ENCODE measurements around the gene RNU5D-1. TPM values are rescaled to one million over a fixed set of nuclear protein-coding genes. Genes with fewer than 3 reads are reported as not detected.

RNU5D-1 gene
- total RNA-seq, 2 experiments from 2014 or later = not detected

DNA sequence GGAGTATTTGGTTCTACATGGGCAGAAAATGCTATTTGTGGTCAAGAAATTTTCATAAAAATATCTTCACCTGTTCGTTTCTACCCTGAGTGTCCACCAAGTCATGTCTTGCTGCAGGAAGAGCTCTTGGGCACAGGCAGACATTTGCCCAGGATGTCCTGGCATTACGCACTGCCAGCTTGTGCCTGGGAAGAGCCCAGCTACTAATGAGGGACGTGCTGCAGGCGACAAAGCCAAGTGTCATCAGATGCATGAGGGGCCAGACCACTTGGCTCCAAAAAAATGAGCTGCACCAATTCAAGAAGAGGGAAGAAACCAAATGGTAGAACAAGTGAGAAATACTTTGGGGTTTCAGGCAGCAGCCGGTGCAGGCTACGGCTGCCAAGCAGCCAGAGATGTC lies 12.9 kb downstream of the RNU5D-1 start:
- Mint-ChIP-seq H3K27ac (no peak overlapping the region), H3K9me3 (ENCODE audit: low read depth) (no peaks in the 10 kb centered on the region), H3K27me3 (no peaks in the 10 kb centered on the region), H3K36me3 (ENCODE audit: low read depth) (peaks cover 3% of the 10 kb centered on the region), H3K4me3 (no peak overlapping the region), H3K4me1 (peaks cover 73% of the 10 kb centered on the region)
- DNase-seq (no peak), ATAC-seq (no peak)
- ChIA-PET CTCF (interaction anchor here (0.5 to 5.7 kb wide), 8 partner anchors 9 to 352 kb away, joined by 3 to 34 read pairs (median 3); partner anchors contain the start of gene RNU5D-1), POLR2A (interaction anchor here (0.6 to 18.5 kb wide), 4 partner anchors 12 to 107 kb away, joined by 4 to 675 read pairs (median 8); partner anchors contain the start of genes ARMH1, RNU5D-1 and TMEM53)
- intact Hi-C loops (cut with DNase I, micrococcal nuclease) = no loop called here

- DNase-seq = no peak
- CTCF ChIA-PET = interaction anchor here (0.5 to 5.7 kb wide), 7 partner anchors 9 to 301 kb away, joined by 3 to 34 read pairs (median 5); partner anchors contain the start of gene RNU5D-1
- Mint-ChIP-seq H3K27ac (no peak overlapping the region), H3K4me1 (peaks cover 70% of the 10 kb centered on the region), H3K27me3 (no peaks in the 10 kb centered on the region), H3K4me3 (no peak overlapping the region), H3K36me3 (ENCODE audit: low read depth) (peaks cover 3% of the 10 kb centered on the region), H3K9me3 (ENCODE audit: low read depth) (no peaks in the 10 kb centered on the region)
- no peak for ATAC-seq
- intact Hi-C loops (cut with DNase I, micrococcal nuclease) = no loop called here
- POLR2A ChIA-PET = interaction anchor here (0.6 to 18.5 kb wide), 4 partner anchors 13 to 108 kb away, joined by 4 to 675 read pairs (median 8); partner anchors contain the start of genes ARMH1, RNU5D-1 and TMEM53
Observed at GRCh38 chr1:44717653-44718052, 13.3 kb downstream of the RNU5D-1 start.

DNA sequence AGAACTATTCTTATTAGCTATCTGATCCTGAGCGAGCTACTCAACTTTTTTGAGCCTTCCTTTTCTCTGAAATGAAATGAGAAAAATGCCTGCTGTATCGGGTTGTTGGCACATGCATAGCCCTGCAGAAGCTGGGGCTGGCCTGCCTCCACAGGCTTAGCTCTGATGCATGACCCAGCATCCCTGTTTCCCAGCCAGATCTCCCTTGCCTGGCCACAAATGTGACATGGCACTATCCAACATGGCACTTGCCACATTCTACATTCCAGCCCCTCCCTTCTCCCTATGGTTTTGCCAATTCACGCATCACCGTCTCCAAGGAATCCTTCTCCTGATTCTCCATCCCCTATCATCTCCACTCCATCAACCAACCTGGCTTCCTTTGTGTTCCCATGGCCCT lies 13.8 kb downstream of the RNU5D-1 start:
- H3K9me3 Mint-ChIP-seq (ENCODE audit: low read depth) = no peaks in the 10 kb centered on the region
- DNase-seq = no peak
- no peak overlapping the region for H3K27ac Mint-ChIP-seq
- peaks cover 3% of the 10 kb centered on the region for H3K36me3 Mint-ChIP-seq (ENCODE audit: low read depth)
- H3K27me3 Mint-ChIP-seq = no peaks in the 10 kb centered on the region
- peaks cover 69% of the 10 kb centered on the region for H3K4me1 Mint-ChIP-seq
- intact Hi-C loops (cut with DNase I, micrococcal nuclease) = no loop called here
- CTCF ChIA-PET = interaction anchor here (1.3 to 5.7 kb wide), 4 partner anchors 8 to 301 kb away, joined by 5 to 34 read pairs (median 12); partner anchors contain the start of gene RNU5D-1
- ATAC-seq = no peak
- no peak overlapping the region for H3K4me3 Mint-ChIP-seq
- POLR2A ChIA-PET = interaction anchor here (2.0 to 18.5 kb wide), 2 partner anchors 13 to 104 kb away, joined by 13 to 675 read pairs; partner anchors contain the start of gene RNU5D-1

DNA sequence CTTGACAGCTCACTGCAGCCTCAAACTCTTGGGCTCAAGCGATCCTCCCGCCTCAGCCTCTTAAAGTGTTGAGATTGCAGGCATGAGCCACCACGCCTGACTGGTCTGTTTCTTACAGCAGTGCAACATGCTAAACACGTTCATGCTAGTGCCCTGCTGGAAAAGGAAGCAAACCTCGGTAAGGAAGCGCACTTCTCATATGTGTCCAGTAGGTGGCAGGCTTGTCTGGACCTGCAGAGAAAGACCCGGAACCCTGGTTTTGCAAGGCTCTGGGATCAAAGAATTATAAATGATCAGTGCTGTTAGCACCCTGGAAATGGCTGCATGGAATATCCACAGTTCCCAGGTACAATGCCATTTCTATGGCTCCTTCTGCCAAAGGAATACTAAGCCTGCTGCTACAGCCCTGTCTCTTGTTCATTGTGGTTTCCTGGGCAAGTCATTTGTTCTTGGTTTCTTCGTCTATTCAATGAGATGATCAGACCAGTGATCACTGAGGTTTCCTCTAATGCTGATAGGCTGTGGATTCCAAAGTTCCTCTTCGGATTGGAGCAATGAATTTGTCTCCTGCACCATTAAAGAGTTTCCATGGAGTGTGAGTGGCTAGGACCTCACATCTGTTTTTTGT lies 15.9 kb downstream of the RNU5D-1 start:
- DNase-seq = peak; percentile 79
- ATAC-seq = peak; percentile 81
- H3K27me3 Mint-ChIP-seq = no peaks in the 10 kb centered on the region
- POLR2A ChIA-PET = interaction anchor here (0.6 kb wide), 2 partner anchors 293 to 899 kb away, joined by 3 to 4 read pairs; no protein-coding TSS in a partner anchor
- peak overlapping the region; percentile 67 for H3K27ac Mint-ChIP-seq
- intact Hi-C loops (cut with DNase I, micrococcal nuclease) = loop anchor here (2.0 kb wide), 2 partner anchors 16 to 778 kb away; partner anchors contain the start of gene RNU5D-1 (in 1 of the 2)
- CTCF ChIA-PET = interaction anchor here (0.6 to 5.7 kb wide), 8 partner anchors 9 to 477 kb away, joined by 3 to 34 read pairs (median 4); partner anchors contain the start of genes RNU5D-1 and TMEM53
- H3K9me3 Mint-ChIP-seq (ENCODE audit: low read depth) = no peaks in the 10 kb centered on the region
- peak overlapping the region; percentile 16 for H3K4me3 Mint-ChIP-seq
- peaks cover 48% of the 10 kb centered on the region for H3K4me1 Mint-ChIP-seq
- H3K36me3 Mint-ChIP-seq (ENCODE audit: low read depth) = no peaks in the 10 kb centered on the region

- Mint-ChIP-seq H3K4me3 (no peak overlapping the region), H3K27ac (peak overlapping the region; percentile 67), H3K4me1 (peaks cover 43% of the 10 kb centered on the region), H3K36me3 (ENCODE audit: low read depth) (no peaks in the 10 kb centered on the region), H3K27me3 (no peaks in the 10 kb centered on the region), H3K9me3 (ENCODE audit: low read depth) (no peaks in the 10 kb centered on the region)
- POLR2A ChIA-PET = no interaction called here
- ATAC-seq (no peak), DNase-seq (no peak)
- intact Hi-C loops (cut with DNase I, micrococcal nuclease) = loop anchor here (2.0 kb wide), 2 partner anchors 16 to 778 kb away; partner anchors contain the start of gene RNU5D-1 (in 1 of the 2)
- CTCF ChIA-PET = interaction anchor here (0.6 to 4.1 kb wide), 7 partner anchors 8 to 476 kb away, joined by 3 to 17 read pairs (median 3); partner anchors contain the start of genes RNU5D-1 and TMEM53
Observed at GRCh38 chr1:44714532-44714931, 16.4 kb downstream of the RNU5D-1 start.

GRCh38 chr1:44713321-44713781 lies 17.6 kb downstream of the RNU5D-1 start:
- H3K36me3 Mint-ChIP-seq (ENCODE audit: low read depth) = no peaks in the 10 kb centered on the region
- POLR2A ChIA-PET = interaction anchor here (0.6 to 3.6 kb wide), 4 partner anchors 8 to 228 kb away, joined by 3 to 15 read pairs (median 5); no protein-coding TSS in a partner anchor
- intact Hi-C loops (cut with DNase I, micrococcal nuclease) = no loop called here

DNA sequence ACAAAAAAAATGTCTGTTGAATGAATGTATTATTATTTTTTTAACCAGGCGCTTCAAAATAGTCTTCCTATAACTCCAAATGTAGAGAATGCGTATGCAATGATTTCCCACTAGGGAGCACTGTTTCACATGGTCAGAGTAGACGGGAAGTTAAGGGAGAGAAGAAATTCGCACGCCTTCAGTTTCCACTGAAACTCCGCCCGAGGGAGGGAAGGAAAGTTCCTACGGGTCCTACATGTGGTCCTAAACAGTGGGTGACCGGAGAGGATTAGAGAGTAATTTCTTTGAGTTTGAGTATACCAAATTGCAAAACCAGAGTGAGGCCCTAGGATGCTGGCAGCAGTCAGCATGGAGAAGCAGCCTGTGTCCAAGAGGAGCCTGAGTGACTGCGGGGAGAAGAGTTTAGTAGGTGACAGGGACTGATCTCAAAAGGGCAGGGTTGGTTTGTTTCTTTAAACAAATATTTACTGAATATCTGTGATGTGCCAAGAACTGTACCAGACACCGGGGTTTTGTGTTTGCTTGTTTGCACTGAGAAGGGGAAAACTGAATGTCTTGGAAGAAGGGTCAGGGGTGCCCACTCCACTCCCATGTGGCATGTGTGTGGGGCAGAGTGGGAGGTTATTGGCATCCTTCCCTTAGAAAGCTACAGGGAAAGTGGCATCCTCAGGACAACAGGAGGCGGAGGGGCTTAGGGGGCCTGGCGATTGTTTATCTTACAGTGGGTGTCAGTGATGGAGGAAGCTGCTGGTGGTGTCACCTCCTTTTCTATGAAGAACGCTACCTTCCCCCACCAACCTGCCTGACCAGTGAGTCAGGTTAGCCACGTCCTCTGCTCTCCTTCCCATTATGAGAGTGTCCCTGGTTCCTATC lies 22.8 kb downstream of the RNU5D-1 start:
- DNase-seq = peak; percentile 43
- intact Hi-C loops (cut with DNase I, micrococcal nuclease) = no loop called here
- ChIA-PET POLR2A (interaction anchor here (1.0 kb wide), 1 partner anchor 13 kb away, joined by 6 read pairs; no protein-coding TSS in a partner anchor), CTCF (interaction anchor here (0.6 to 1.6 kb wide), 4 partner anchors 10 to 120 kb away, joined by 4 to 7 read pairs (median 6); partner anchors contain the start of gene RPS8)
- ATAC-seq = peak; percentile 83
- H3K4me3 Mint-ChIP-seq = peak overlapping the region; percentile 42
- H3K36me3 Mint-ChIP-seq (ENCODE audit: low read depth) = no peaks in the 10 kb centered on the region
- peak overlapping the region; percentile 62 for H3K27ac Mint-ChIP-seq
- no peaks in the 10 kb centered on the region for H3K27me3 Mint-ChIP-seq
- H3K9me3 Mint-ChIP-seq (ENCODE audit: low read depth) = no peaks in the 10 kb centered on the region
- peaks cover 14% of the 10 kb centered on the region for H3K4me1 Mint-ChIP-seq

More at GRCh38 chr1:44713321-44713781, 17.6 kb downstream of the RNU5D-1 start:
- Mint-ChIP-seq H3K27me3 (no peaks in the 10 kb centered on the region), H3K4me1 (peaks cover 40% of the 10 kb centered on the region), H3K27ac (no peak overlapping the region), H3K9me3 (ENCODE audit: low read depth) (no peaks in the 10 kb centered on the region), H3K4me3 (no peak overlapping the region)
- CTCF ChIA-PET = interaction anchor here (1.0 to 1.8 kb wide), 2 partner anchors 17 to 39 kb away, joined by 3 read pairs; partner anchors contain the start of gene TMEM53
- ATAC-seq = no peak
- DNase-seq = no peak

DNA sequence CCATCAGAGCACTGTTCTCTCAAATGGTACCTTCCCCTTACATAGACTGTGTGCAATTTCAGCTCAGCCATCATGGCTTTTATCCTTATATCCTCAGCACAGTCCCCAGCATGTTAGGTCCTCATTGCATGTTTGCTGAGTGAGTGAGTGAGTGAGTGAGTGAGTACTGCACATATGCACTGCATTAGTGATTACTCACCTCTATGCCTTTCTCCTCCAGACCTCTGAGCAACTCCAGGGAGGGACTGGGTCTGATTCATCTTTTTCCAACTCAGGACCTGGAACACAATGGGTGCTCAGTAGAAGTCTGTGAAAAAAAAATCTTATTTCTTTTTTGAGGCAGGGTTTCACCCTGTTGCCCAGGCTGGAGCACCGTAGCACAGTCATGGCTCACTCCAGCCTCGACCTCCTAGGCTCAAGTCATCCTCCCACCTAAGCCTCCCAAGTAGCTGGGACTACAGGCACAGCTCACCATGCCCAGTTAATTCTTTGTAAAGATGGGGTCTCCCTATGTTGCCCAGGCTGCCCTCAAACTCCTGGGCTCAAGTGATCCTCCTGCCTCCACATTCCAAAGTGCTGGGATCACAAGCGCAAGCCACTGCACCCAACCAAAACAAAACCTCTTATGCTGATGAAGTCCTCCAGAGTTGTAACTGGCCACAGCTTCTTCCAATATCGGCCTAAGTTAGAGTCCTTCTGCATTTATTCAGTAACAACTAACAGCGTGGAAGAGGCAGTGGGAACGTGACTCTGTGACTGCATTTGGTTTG lies 23.7 kb downstream of the RNU5D-1 start:
- Mint-ChIP-seq H3K9me3 (ENCODE audit: low read depth) (no peaks in the 10 kb centered on the region), H3K36me3 (ENCODE audit: low read depth) (no peaks in the 10 kb centered on the region), H3K27me3 (no peaks in the 10 kb centered on the region), H3K4me3 (no peak overlapping the region), H3K4me1 (peaks cover 14% of the 10 kb centered on the region), H3K27ac (no peak overlapping the region)
- CTCF ChIA-PET = interaction anchor here (0.5 to 3.1 kb wide), 6 partner anchors 9 to 116 kb away, joined by 3 to 17 read pairs (median 3); no protein-coding TSS in a partner anchor
- intact Hi-C loops (cut with DNase I, micrococcal nuclease) = no loop called here
- POLR2A ChIA-PET = interaction anchor here (2.5 kb wide), 1 partner anchor 14 kb away, joined by 16 read pairs; no protein-coding TSS in a partner anchor
- no peak for DNase-seq
- ATAC-seq = peak; percentile 45

DNA sequence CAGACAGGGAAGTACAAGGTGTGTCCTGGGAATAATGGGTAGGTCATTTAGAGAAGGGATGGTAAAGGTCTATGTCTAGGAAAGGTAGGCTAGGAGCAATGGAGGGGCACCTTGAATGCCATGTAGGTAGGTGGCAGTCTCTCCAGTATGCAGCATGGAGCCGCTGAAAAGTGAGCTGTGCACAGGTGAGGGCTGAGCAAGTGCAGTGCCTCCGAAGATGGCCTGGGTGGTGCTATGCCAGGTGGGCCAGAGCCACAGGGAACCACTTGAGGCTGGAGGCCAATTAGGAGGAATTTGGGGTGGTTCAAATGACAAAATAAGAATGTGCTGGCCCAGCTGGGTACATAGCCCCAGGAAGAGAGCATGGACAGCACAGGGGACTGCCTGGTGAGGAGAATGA lies 25.0 kb downstream of the RNU5D-1 start:
- Mint-ChIP-seq H3K9me3 (ENCODE audit: low read depth) (no peaks in the 10 kb centered on the region), H3K27ac (no peak overlapping the region), H3K36me3 (ENCODE audit: low read depth) (no peaks in the 10 kb centered on the region), H3K4me3 (no peak overlapping the region), H3K4me1 (peaks cover 14% of the 10 kb centered on the region), H3K27me3 (no peaks in the 10 kb centered on the region)
- intact Hi-C loops (cut with DNase I, micrococcal nuclease) = no loop called here
- ATAC-seq = no peak
- no peak for DNase-seq
- POLR2A ChIA-PET = interaction anchor here (2.5 kb wide), 1 partner anchor 16 kb away, joined by 16 read pairs; no protein-coding TSS in a partner anchor
- CTCF ChIA-PET = interaction anchor here (0.6 to 3.1 kb wide), 4 partner anchors 8 to 1203 kb away, joined by 3 to 17 read pairs (median 4); partner anchors contain the start of gene UROD

DNA sequence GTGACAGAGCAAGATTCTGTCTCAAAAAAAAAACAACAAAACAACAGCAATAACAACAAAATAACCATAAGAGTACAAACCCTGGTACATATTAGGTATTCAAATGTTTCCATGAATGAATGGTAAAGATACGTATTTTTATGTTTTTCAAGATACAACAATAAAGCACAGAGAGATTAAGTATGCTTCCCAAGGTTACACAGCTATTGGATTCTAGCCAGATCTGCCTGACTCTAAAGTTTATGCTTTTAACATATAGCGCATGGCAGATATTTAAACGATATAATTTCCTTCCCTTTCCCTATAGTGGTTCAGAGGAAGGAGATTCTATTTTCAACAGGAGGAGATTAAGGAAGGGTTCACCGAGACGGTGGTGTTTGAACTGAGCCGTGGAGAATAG lies 25.5 kb downstream of the RNU5D-1 start:
- Mint-ChIP-seq H3K9me3 (ENCODE audit: low read depth) (no peaks in the 10 kb centered on the region), H3K27me3 (no peaks in the 10 kb centered on the region), H3K4me1 (peaks cover 14% of the 10 kb centered on the region), H3K36me3 (ENCODE audit: low read depth) (no peaks in the 10 kb centered on the region), H3K27ac (no peak overlapping the region), H3K4me3 (no peak overlapping the region)
- intact Hi-C loops (cut with DNase I, micrococcal nuclease) = no loop called here
- CTCF ChIA-PET = interaction anchor here (2.0 to 3.1 kb wide), 2 partner anchors 11 to 53 kb away, joined by 6 to 17 read pairs; no protein-coding TSS in a partner anchor
- DNase-seq (no peak), ATAC-seq (no peak)
- POLR2A ChIA-PET = interaction anchor here (2.5 kb wide), 1 partner anchor 16 kb away, joined by 16 read pairs; no protein-coding TSS in a partner anchor
